Stimulated activated CD4-positive, alpha-beta T cell treated with anti-CD3 and anti-CD28 coated beads, TNF-alpha, amount 100 ng/mL, for 24 hours (primary cell): ENCODE results near the gene MAP2K3.
"Not testable (repeated sequence)": the region's sequence is repeated elsewhere in the genome, so short reads cannot be mapped to it uniquely, and the experiment has no call there.

ENCODE experiments used
- DNase-seq, 3 experiments: peaks; one replicate each; pipeline ENCODE4 v3.0.0-alpha.2; 2020; ENCODE audit warnings: low read depth in 3 of 3

MAP2K3 gene

GRCh38 chr17:21310061-21310765 is 25.7 kb downstream of the MAP2K3 start:
- DNase-seq, result not testable (repeated sequence)

- not testable (repeated sequence) for DNase-seq
These were observed 26.5 kb downstream of the MAP2K3 start for GRCh38 chr17:21310766-21311602.

GRCh38 chr17:21313320-21313719 is 28.8 kb downstream of the MAP2K3 start:
- no peak for DNase-seq

- DNase-seq, result not testable (repeated sequence)
These were observed 29.2 kb downstream of the MAP2K3 start for GRCh38 chr17:21313761-21314160.

- DNase-seq, result not testable (repeated sequence)
These were observed 29.8 kb downstream of the MAP2K3 start for GRCh38 chr17:21314261-21314664.

GRCh38 chr17:21314701-21315111 is 30.2 kb downstream of the MAP2K3 start:
- not testable (repeated sequence) for DNase-seq

- DNase-seq, result not testable (repeated sequence)
These were observed 30.9 kb downstream of the MAP2K3 start for GRCh38 chr17:21315246-21316000.

GRCh38 chr17:21316212-21316886 is 31.8 kb downstream of the MAP2K3 start:
- DNase-seq, result not testable (repeated sequence)

GRCh38 chr17:21316887-21317500 is 32.5 kb downstream of the MAP2K3 start:
- DNase-seq, result not testable (repeated sequence)

GRCh38 chr17:21317821-21318220 is 33.3 kb downstream of the MAP2K3 start:
- DNase-seq, result not testable (repeated sequence)

- DNase-seq, result no peak
These were observed 33.9 kb downstream of the MAP2K3 start for GRCh38 chr17:21318439-21318838.

- not testable (repeated sequence) for DNase-seq
These were observed 34.3 kb downstream of the MAP2K3 start for GRCh38 chr17:21318856-21319255.

- DNase-seq, result not testable (repeated sequence)
These were observed 34.7 kb downstream of the MAP2K3 start for GRCh38 chr17:21319256-21319655.

- not testable (repeated sequence) for DNase-seq
These were observed 35.3 kb downstream of the MAP2K3 start for GRCh38 chr17:21319686-21320375.

GRCh38 chr17:21320430-21320829 is 35.9 kb downstream of the MAP2K3 start:
- DNase-seq, result not testable (repeated sequence)

GRCh38 chr17:21321061-21321460 is 36.5 kb downstream of the MAP2K3 start:
- DNase-seq, result not testable (repeated sequence)

GRCh38 chr17:21321744-21322191 is 37.3 kb downstream of the MAP2K3 start:
- DNase-seq, result not testable (repeated sequence)

- DNase-seq, result not testable (repeated sequence)
These were observed 39.0 kb downstream of the MAP2K3 start for GRCh38 chr17:21323257-21324111.

GRCh38 chr17:21324741-21325140 is 40.2 kb downstream of the MAP2K3 start:
- not testable (repeated sequence) for DNase-seq
